Upper lobe of left lung (tissue), 6 donors: ENCODE results near the gene UBD. TPM values are rescaled to one million over a fixed set of nuclear protein-coding genes. Genes with fewer than 3 reads are reported as not detected.
A peak's percentile ranks its signal among the peaks of the same experiment; 100 is the strongest.

Source experiments
- ATAC-seq, 2 donors: fragments of 200-7000 bp; cut with Tn5 transposase; one replicate each; pipeline ENCODE4 v1.9.1; 2022; ENCODE audit warnings: mild to moderate bottlenecking in 2 of 2, moderate library complexity in 2 of 2; ENCODE audit not compliant: low FRiP score in 2 of 2
- DNase-seq, 2 donors: peaks; one replicate each; pipeline ENCODE4 v3.0.0-alpha.2; 2019 to 2020
- H3K27ac ChIP-seq, 4 donors: fragments of 200-600 bp; sonication (generic); one replicate each; pipeline ENCODE4 v1.5.1; 2016 to 2019
- H3K27me3 ChIP-seq, 4 donors: fragments of 200-600 bp; sonication (generic); one replicate each; pipeline ENCODE4 v1.5.1; 2017 to 2019
- H3K36me3 ChIP-seq, 4 donors: fragments of 200-600 bp; sonication (generic); one replicate each; pipeline ENCODE4 v1.5.1; 2016 to 2019
- H3K4me1 ChIP-seq, 4 donors: fragments of 200-600 bp; sonication (generic); one replicate each; pipeline ENCODE4 v1.5.1; 2018 to 2019
- H3K4me3 ChIP-seq, 4 donors: fragments of 200-600 bp; sonication (generic); one replicate each; pipeline ENCODE4 v1.5.1; 2017 to 2019; ENCODE audit warnings: mild to moderate bottlenecking in 2 of 4, moderate library complexity in 1 of 4
- H3K9me3 ChIP-seq, 4 donors: fragments of 200-600 bp; sonication (generic); one replicate each; pipeline ENCODE4 v1.5.1; 2018 to 2019
- CTCF ChIP-seq, 6 experiments: fragments of 450-650 bp in 4 of 6; fragments of 200-600 bp in 2 of 6; sonication (generic) in 2 of 6; IDR thresholded peaks; one replicate each; pipeline ENCODE4 v1.5.1; 2016 to 2019; ENCODE audit warnings: antibody characterized with exemption in 6 of 6
- EP300 ChIP-seq, 4 donors: sonication (generic); formaldehyde crosslinking; IDR thresholded peaks; one replicate each; pipeline ENCODE4 v1.5.1; 2017; ENCODE audit warnings: antibody characterized with exemption in 4 of 4, control low read depth in 2 of 4
- POLR2A ChIP-seq, 4 donors: fragments of 450-650 bp; IDR thresholded peaks; one replicate each; pipeline ENCODE4 v1.5.1; 2016 to 2017; ENCODE audit warnings: antibody characterized with exemption in 4 of 4, mild to moderate bottlenecking in 2 of 4
- POLR2AphosphoS5 ChIP-seq, 2 donors: sonication (generic); formaldehyde crosslinking; IDR thresholded peaks; one replicate each; pipeline ENCODE4 v1.5.1; 2017; ENCODE audit warnings: antibody characterized with exemption in 2 of 2
- WGBS, 2 donors: methylation state at CpG; one replicate each; pipeline ENCODE4 v1.1.5; 2017 to 2018; 5-methylcytosine and 5-hydroxymethylcytosine counted together
- total RNA-seq, 6 donors: library from RNA; depleted of rRNA in 4 of 6; stranded (reverse); fragments of >200 nt in 4 of 6; gene quantifications; one replicate each; pipeline versions ENCODE4 v1.1.0 to v1.2.1, GENCODE V29; 2016 to 2021
- donor health status: DM: no; HTN: no; CAD: no; lungs with moderate emphysema.
- donor health status: DM: no; HTN: yes; CAD: no; lungs with severe emphysema.

UBD gene
- total RNA-seq, 6 donors from 2014 or later: 0.76 to 3.6 (median 1.6) TPM; not detected in 2

- no peaks in the 10 kb centered on the region for H3K9me3 ChIP-seq
- no peaks in the 10 kb centered on the region for H3K36me3 ChIP-seq
- no peak for TF ChIP-seq CTCF (IDR thresholded peaks at IDR 0.05)
- TF ChIP-seq POLR2A (IDR thresholded peaks at IDR 0.05): no peak
- TF ChIP-seq POLR2AphosphoS5 (IDR thresholded peaks at IDR 0.05): no peak
- TF ChIP-seq EP300 (IDR thresholded peaks at IDR 0.05): no peak
- H3K4me1 ChIP-seq: no peaks in the 10 kb centered on the region
- no peak for ATAC-seq
- no peak overlapping the region for H3K4me3 ChIP-seq
- no peak for DNase-seq
- WGBS, 2 donors: 47 to 56% methylated on average over 3 of the region's 3 CpGs
- H3K27me3 ChIP-seq: no peaks in the 10 kb centered on the region
- H3K27ac ChIP-seq: no peak overlapping the region
Observed at GRCh38 chr6:29563435-29563965, 4.0 kb upstream of the UBD start.

GRCh38 chr6:29561606-29562181, 2.2 kb upstream of the UBD start:
- ATAC-seq (no peak), DNase-seq (no peak)
- no peak overlapping the region for H3K4me3 ChIP-seq
- no peaks in the 10 kb centered on the region for H3K4me1 ChIP-seq
- WGBS, 2 donors: 67 to 74% methylated on average over 1 of the region's 1 CpG
- H3K9me3 ChIP-seq: no peaks in the 10 kb centered on the region
- H3K36me3 ChIP-seq: no peaks in the 10 kb centered on the region
- TF ChIP-seq POLR2A (IDR thresholded peaks at IDR 0.05): no peak
- no peak overlapping the region for H3K27ac ChIP-seq
- no peaks in the 10 kb centered on the region for H3K27me3 ChIP-seq

GRCh38 chr6:29561091-29561490, 1.6 kb upstream of the UBD start:
- Histone ChIP-seq H3K4me1 (no peaks in the 10 kb centered on the region), H3K4me3 (no peak overlapping the region), H3K27me3 (no peaks in the 10 kb centered on the region), H3K36me3 (no peaks in the 10 kb centered on the region), H3K27ac (no peak overlapping the region), H3K9me3 (no peaks in the 10 kb centered on the region)
- ATAC-seq (no peak), DNase-seq (no peak)
- TF ChIP-seq POLR2A (IDR thresholded peaks at IDR 0.05) (no peak), CTCF (IDR thresholded peaks at IDR 0.05) (no peak), POLR2AphosphoS5 (IDR thresholded peaks at IDR 0.05) (no peak), EP300 (IDR thresholded peaks at IDR 0.05) (no peak)

GRCh38 chr6:29558439-29559079, 973 bp downstream of the UBD start:
- peak in 1 of 2 donors; percentile 50 for DNase-seq
- H3K4me1 ChIP-seq: peaks cover 5 to 9% (median 6%) of the 10 kb centered on the region in 4 donors
- H3K4me3 ChIP-seq: no peak overlapping the region
- H3K27ac ChIP-seq: no peak overlapping the region
- H3K27me3 ChIP-seq: peaks cover 0 to 7% (median 1%) of the 10 kb centered on the region in 4 donors
- no peaks in the 10 kb centered on the region for H3K9me3 ChIP-seq
- H3K36me3 ChIP-seq: no peaks in the 10 kb centered on the region
- TF ChIP-seq EP300 (IDR thresholded peaks at IDR 0.05) (no peak), POLR2A (IDR thresholded peaks at IDR 0.05) (no peak), CTCF (IDR thresholded peaks at IDR 0.05) (no peak), POLR2AphosphoS5 (IDR thresholded peaks at IDR 0.05) (no peak)
- no peak for ATAC-seq
- WGBS, 2 donors: 93 to 94% methylated on average over 22 of the region's 22 CpGs

GRCh38 chr6:29557320-29557719, 2.2 kb downstream of the UBD start:
- Histone ChIP-seq H3K27ac (no peak overlapping the region), H3K27me3 (peaks cover 0 to 8% (median 1%) of the 10 kb centered on the region in 4 donors), H3K4me1 (peaks cover 14 to 19% (median 15%) of the 10 kb centered on the region in 4 donors), H3K36me3 (no peaks in the 10 kb centered on the region), H3K4me3 (no peak overlapping the region), H3K9me3 (no peaks in the 10 kb centered on the region)
- ATAC-seq (no peak), DNase-seq (no peak)
- TF ChIP-seq POLR2A (IDR thresholded peaks at IDR 0.05): no peak
- no peak for TF ChIP-seq CTCF (IDR thresholded peaks at IDR 0.05)
- TF ChIP-seq EP300 (IDR thresholded peaks at IDR 0.05): no peak
- TF ChIP-seq POLR2AphosphoS5 (IDR thresholded peaks at IDR 0.05): no peak
